Epithelial cell of proximal tubule (primary cell): Measurements from ENCODE around the gene RALBP1. TPM values are rescaled to one million over a fixed set of nuclear protein-coding genes. Genes with fewer than 3 reads are reported as not detected.

ENCODE experiments used
- DNase-seq: peaks from one replicate; pipeline ENCODE4 v3.0.0-alpha.2; 2011; ENCODE audit warnings: low read depth
- H3K4me3 ChIP-seq: 2 replicates; pipeline ENCODE4 v1.5.1; 2011; ENCODE audit warnings: low read depth, mild to moderate bottlenecking, low read length
- total RNA-seq: library from RNA; depleted of rRNA; stranded (reverse); fragments of >200 nt; gene quantifications from 2 replicates; pipeline ENCODE4 v1.2.3, GENCODE V29; 2015
- TF ChIP-seq, protein P1 (sequence below): conservative IDR thresholded peaks from 2 replicates; pipeline ENCODE4 v1.5.1; 2012; ENCODE audit warnings: low read depth, mild to moderate bottlenecking, low read length

Gene RALBP1
- total RNA-seq, 1 donor from 2014 or later = 57.5 TPM

DNA sequence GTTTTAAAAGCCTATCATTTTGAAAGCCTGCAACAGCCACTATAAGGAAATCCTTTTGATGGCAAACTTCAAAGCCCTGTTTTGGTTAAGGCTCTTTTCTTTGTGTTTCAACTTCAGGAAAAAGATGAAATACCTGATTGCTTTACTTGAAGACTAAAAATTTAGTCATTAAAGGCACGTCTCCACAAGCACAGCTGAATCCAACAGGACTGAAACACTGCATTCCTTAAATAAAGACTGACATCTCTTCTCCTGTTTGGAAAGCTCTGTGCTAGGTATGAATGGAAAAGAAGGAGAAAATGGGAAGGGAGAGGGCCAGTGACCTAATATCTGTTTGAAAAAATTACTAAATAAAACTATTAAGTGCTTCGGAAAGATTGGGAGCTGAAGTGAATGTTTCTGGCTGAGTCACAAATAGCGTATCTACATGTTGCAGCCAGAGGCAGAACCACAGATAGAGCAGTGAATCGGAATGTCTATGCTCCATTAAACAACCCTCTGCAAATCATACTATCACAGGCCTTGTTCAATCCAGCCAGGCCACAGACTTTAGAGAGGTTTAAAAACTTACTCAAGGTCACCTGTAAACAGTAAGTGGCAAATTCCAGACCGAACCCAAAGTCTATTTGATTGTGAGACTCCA lies 21.1 kb upstream of the RALBP1 start:
- DNase-seq = peak; percentile 33
- TF ChIP-seq, protein P1, sequence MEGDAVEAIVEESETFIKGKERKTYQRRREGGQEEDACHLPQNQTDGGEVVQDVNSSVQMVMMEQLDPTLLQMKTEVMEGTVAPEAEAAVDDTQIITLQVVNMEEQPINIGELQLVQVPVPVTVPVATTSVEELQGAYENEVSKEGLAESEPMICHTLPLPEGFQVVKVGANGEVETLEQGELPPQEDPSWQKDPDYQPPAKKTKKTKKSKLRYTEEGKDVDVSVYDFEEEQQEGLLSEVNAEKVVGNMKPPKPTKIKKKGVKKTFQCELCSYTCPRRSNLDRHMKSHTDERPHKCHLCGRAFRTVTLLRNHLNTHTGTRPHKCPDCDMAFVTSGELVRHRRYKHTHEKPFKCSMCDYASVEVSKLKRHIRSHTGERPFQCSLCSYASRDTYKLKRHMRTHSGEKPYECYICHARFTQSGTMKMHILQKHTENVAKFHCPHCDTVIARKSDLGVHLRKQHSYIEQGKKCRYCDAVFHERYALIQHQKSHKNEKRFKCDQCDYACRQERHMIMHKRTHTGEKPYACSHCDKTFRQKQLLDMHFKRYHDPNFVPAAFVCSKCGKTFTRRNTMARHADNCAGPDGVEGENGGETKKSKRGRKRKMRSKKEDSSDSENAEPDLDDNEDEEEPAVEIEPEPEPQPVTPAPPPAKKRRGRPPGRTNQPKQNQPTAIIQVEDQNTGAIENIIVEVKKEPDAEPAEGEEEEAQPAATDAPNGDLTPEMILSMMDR = no peak
- H3K4me3 ChIP-seq = no peak overlapping the region

DNA sequence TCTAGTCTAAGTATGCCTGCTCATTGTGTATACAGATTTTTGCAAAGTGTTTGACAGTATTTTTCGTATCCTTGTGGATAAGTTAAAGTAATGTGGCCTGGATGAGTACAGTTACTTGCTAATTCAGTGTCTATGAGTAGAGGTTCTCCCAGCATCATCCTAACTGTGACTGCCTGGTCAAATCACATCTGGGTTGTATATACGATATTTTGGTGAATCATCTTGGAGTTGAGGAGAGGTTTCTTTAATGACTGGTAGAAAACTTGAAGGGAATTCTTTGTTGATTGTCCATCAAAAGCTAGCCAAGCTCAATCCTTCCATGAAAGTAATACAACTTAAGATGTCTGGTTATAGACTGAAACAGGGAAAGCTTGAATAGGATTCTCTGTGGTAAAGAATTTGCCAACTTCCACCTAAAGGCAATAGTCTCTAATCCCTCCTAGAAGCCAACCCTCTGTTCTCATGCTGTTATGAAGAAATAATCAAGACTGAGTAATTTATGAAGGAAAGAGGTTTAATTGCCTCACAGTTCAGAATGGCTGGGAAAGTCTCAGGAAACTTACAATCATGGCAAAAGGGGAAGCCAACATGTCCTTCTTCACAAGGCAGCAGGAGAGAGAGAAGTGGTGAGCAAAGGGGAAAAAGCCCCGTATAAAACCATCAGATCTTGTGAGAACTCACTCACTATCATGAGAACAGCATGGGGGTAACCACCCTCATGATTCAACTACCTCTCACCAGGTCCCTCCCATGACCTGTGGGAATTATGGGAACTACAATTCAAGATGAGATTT lies 19.4 kb upstream of the RALBP1 start:
- DNase-seq = no peak
- no peak overlapping the region for H3K4me3 ChIP-seq
- TF ChIP-seq, protein P1 = no peak

DNA sequence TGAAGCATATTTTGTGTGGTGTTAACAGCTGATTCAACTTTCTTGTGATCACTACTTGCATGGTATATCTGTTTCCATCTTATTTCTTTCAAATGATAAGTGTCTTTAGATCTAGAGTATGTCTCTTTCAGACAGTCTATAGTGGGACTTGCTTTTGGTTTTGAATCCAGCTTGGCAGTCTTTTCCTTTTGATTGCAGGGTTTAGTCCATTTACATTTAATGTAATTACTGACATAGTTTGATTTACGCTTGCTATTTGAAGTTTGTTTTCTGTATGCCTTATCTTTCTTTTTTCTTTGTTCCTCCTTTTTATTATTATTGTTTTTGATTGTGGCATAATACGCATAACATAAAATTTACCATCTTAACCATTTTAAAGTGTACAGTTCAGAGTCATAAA lies 9.2 kb upstream of the RALBP1 start:
- no peak for DNase-seq
- H3K4me3 ChIP-seq = no peak overlapping the region
- TF ChIP-seq, protein P1 = no peak

DNA sequence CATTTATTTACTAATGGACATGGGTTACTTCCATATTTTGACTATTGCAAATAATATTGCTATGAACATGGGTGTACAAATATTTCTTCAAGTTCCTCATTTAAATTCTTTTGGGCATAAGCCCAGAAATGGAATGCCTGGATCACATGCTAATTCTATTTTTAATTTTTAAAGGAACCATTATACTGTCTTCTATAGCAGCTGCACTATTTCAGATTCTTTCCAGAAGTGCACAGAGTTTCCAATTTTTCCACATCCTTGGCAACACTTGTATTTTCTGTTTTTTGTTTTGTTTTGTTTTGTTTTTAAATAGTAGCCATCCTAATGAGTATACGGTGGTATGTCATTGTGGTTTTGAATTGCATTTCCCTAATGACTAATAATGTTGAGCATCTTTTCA lies 8.5 kb upstream of the RALBP1 start:
- H3K4me3 ChIP-seq = no peak overlapping the region
- TF ChIP-seq, protein P1 = no peak
- DNase-seq = no peak

DNA sequence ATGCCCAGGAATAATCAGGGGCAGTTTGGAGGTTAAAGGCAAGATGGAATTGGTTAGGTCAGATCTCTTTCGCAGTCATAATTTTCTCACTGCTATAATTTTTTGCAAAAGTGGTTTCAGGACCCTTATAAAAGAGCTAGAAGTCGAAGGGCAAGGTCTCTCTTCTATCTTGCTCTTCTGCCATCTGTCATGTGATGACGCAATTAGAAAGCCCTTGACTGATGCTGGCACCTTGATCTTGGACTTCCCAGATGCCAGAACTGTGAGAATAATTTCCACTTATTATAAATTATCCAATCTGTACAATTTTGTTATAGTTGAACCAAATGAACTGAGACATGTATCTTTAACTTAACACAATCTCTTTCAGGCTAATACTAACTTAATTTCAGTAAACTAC lies 6.3 kb upstream of the RALBP1 start:
- DNase-seq = no peak
- TF ChIP-seq, protein P1 = no peak
- no peak overlapping the region for H3K4me3 ChIP-seq

DNA sequence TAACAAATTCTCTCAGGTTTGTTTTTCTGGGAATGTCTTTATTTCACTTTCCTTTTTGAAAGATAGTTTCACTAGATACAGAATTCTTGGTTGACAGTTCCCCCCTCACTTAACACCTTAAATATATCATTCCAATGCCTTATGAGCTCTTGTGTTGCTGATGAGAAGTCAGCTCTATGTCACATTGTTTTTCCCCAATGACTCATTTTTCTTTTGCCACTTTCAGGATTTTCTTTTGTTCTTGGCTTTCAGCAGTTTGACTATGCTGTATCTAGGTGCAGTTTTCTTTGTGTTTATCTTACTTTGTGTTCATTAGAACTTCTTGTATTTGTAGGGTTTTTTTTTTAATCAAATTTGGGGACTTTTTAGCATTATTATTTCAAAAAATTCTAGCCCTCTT lies 5.6 kb upstream of the RALBP1 start:
- H3K4me3 ChIP-seq = no peak overlapping the region
- DNase-seq = no peak
- TF ChIP-seq, protein P1 = no peak
